Upper lobe of left lung (tissue), 4 donors: ENCODE results near the gene CDADC1.

Experiments used
- CTCF ChIP-seq, 6 experiments: fragments of 450-650 bp in 4 of 6; fragments of 200-600 bp in 2 of 6; sonication (generic) in 2 of 6; IDR thresholded peaks; one replicate each; pipeline ENCODE4 v1.5.1; 2016 to 2019; ENCODE audit warnings: antibody characterized with exemption in 6 of 6
- POLR2AphosphoS5 ChIP-seq, 2 donors: sonication (generic); formaldehyde crosslinking; IDR thresholded peaks; one replicate each; pipeline ENCODE4 v1.5.1; 2017; ENCODE audit warnings: antibody characterized with exemption in 2 of 2

GRCh38 chr13:49340161-49340560, 92.4 kb downstream of the CDADC1 start:
- TF ChIP-seq POLR2AphosphoS5 (IDR thresholded peaks at IDR 0.05) = no peak
- TF ChIP-seq CTCF (IDR thresholded peaks at IDR 0.05) = no peak
